Fibroblast of skin of left biceps (primary cell): Measurements from ENCODE around the gene SDR39U1.

ENCODE experiments used
- DNase-seq, 2 experiments: peaks; one replicate each; pipeline ENCODE4 v3.0.0-alpha.2; 2013; ENCODE audit warnings: low read depth in 2 of 2

SDR39U1 gene

DNA sequence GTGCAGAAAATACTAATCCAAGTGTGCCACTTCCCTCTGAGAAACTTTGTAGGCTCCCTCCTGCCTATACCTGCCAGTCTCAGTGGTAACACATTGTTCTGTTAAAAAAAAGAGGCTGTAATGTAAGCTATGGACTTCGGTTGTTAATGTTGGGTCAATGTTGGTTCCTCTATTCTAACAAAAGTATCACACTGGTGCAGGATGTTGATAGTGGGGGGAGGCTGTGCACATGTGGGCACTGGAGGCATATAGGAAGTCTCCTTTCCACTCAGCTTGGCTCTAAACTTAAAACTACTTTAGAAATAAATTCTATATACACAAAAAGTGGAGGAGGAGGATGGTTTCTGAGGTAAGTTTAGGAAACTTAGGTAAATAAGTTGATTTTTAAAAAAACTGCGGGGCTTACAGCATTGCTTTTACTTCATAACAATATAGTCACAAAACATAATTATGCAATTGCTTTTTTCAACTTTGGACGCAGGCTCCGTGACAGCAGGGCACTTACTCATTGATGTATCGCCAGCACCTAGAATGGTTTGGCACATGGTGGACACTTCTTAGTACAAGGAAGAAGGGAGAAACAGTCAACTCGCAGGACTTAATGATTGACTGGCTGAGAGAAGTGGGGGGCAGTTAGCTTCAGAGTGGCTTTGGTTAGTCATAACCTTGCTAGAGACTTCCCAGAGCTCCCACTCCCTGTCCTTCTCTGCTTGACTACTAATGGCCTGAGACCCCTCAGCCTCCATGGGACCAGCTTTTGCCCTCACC lies 51.7 kb downstream of the SDR39U1 start:
- DNase-seq = no peak
